Coronary artery (tissue), 2 donors: Measurements from ENCODE around the gene AHNAK2.

Experiments
- DNase-seq: peaks from one replicate; pipeline ENCODE4 v3.0.0-alpha.2; 2017; ENCODE audit warnings: low spot score
- H3K27ac ChIP-seq, 2 donors: fragments of 200-600 bp; sonication (generic); one replicate each; pipeline ENCODE4 v1.5.1; 2016 to 2019
- H3K4me3 ChIP-seq: fragments of 200-600 bp; sonication (generic); 2 replicates; pipeline ENCODE4 v1.5.1; 2016; ENCODE audit warnings: mild to moderate bottlenecking, moderate library complexity
- CTCF ChIP-seq: fragments of 200-600 bp; sonication (generic); IDR thresholded peaks from one replicate; pipeline ENCODE4 v1.5.1; 2019; ENCODE audit warnings: antibody characterized with exemption

AHNAK2 gene

GRCh38 chr14:104993808-104994591 lies 15.8 kb upstream of the AHNAK2 start:
- DNase-seq, result no peak
- TF ChIP-seq CTCF, result no peak

GRCh38 chr14:104993306-104993705 lies 15.1 kb upstream of the AHNAK2 start:
- TF ChIP-seq CTCF, result no peak
- no peak overlapping the region for H3K27ac ChIP-seq
- no peak for DNase-seq

More at GRCh38 chr14:104993808-104994591, 15.8 kb upstream of the AHNAK2 start:
- H3K4me3 ChIP-seq, result no peak overlapping the region
- no peak overlapping the region for H3K27ac ChIP-seq

GRCh38 chr14:104992501-104992900 lies 14.3 kb upstream of the AHNAK2 start:
- no peak for TF ChIP-seq CTCF
- DNase-seq, result no peak
- no peak overlapping the region for H3K27ac ChIP-seq
- H3K4me3 ChIP-seq, result no peak overlapping the region

More at GRCh38 chr14:104993306-104993705, 15.1 kb upstream of the AHNAK2 start:
- no peak overlapping the region for H3K4me3 ChIP-seq

GRCh38 chr14:104991896-104992230 lies 13.7 kb upstream of the AHNAK2 start:
- H3K4me3 ChIP-seq, result no peak overlapping the region
- no peak for TF ChIP-seq CTCF
- DNase-seq, result no peak
- H3K27ac ChIP-seq, result no peak overlapping the region

GRCh38 chr14:104989951-104990303 lies 11.8 kb upstream of the AHNAK2 start:
- H3K27ac ChIP-seq, result no peak overlapping the region
- TF ChIP-seq CTCF, result no peak
- DNase-seq, result no peak

GRCh38 chr14:104989236-104989950 lies 11.2 kb upstream of the AHNAK2 start:
- TF ChIP-seq CTCF, result no peak
- Histone ChIP-seq H3K27ac (no peak overlapping the region), H3K4me3 (no peak overlapping the region)
- no peak for DNase-seq

More at GRCh38 chr14:104989951-104990303, 11.8 kb upstream of the AHNAK2 start:
- H3K4me3 ChIP-seq, result no peak overlapping the region
